IMR-90 (cell line): Measurements from ENCODE around the gene ARMC3. TPM values are rescaled to one million over a fixed set of nuclear protein-coding genes. Genes with fewer than 3 reads are reported as not detected.
A peak's percentile ranks its signal among the peaks of the same experiment; 100 is the strongest.

Source experiments
- ATAC-seq: fragments of 200-7000 bp; cut with Tn5 transposase; 2 replicates; pipeline ENCODE4 v1.9.1; 2020; ENCODE audit warnings: low read depth, mild to moderate bottlenecking, moderate library complexity
- BruUV-seq: library from RNA; stranded (reverse); fragments of 400-500 nt; replicated peaks from 2 replicates; lab custom pipeline; 2021; lab: Mats Ljungman, UMichigan
- CTCF ChIA-PET: fragments of 300-600 bp; formaldehyde crosslinking; extraction: SDS; loops from one replicate; lab custom pipeline; 2021; ENCODE audit warnings: antibody characterized with exemption; lab: Yijun Ruan, JAX
- POLR2A ChIA-PET: fragments of 300-600 bp; sonication (Branson Sonifier 250); formaldehyde crosslinking; loops from one replicate; lab custom pipeline; 2022; ENCODE audit warnings: antibody characterized with exemption; ENCODE audit not compliant: unreplicated experiment; lab: Charles Lee
- DNase-seq: peaks from one replicate; pipeline ENCODE4 v3.0.0; 2013
- H2AFZ ChIP-seq: replicated peaks from 2 replicates; pipeline ENCODE3; 2013; ENCODE audit warnings: low read length, mild to moderate bottlenecking; ENCODE audit not compliant: poor library complexity
- H2AK5ac ChIP-seq: 2 replicates; pipeline ENCODE4 v1.6.1; 2013; ENCODE audit warnings: low read depth, low read length, inconsistent platforms
- H2AK9ac ChIP-seq: replicated peaks from 2 replicates; pipeline ENCODE3; 2013; ENCODE audit warnings: mild to moderate bottlenecking, low read depth, low read length, moderate library complexity; ENCODE audit not compliant: poor library complexity
- H2BK120ac ChIP-seq: 2 replicates; pipeline ENCODE4 v1.6.1; 2013; ENCODE audit warnings: low read depth, low read length, inconsistent platforms
- H2BK15ac ChIP-seq: 3 replicates; pipeline ENCODE4 v1.6.1; 2013; ENCODE audit warnings: low read depth, low read length, inconsistent platforms
- H2BK20ac ChIP-seq: 2 replicates; pipeline ENCODE4 v1.6.1; 2013; ENCODE audit warnings: low read depth, mild to moderate bottlenecking, inconsistent platforms, low read length, moderate library complexity
- H2BK5ac ChIP-seq: 2 replicates; pipeline ENCODE4 v1.6.1; 2013; ENCODE audit warnings: mild to moderate bottlenecking, low read depth, low read length, inconsistent platforms; ENCODE audit not compliant: poor library complexity, severe bottlenecking
- H3K14ac ChIP-seq: replicated peaks from 2 replicates; pipeline ENCODE4 v1.6.1; 2013; ENCODE audit warnings: low read depth, low read length, inconsistent platforms
- H3K18ac ChIP-seq: 2 replicates; pipeline ENCODE4 v1.6.1; 2013; ENCODE audit warnings: low read depth, low read length, control low read depth
- H3K23ac ChIP-seq: 2 replicates; pipeline ENCODE4 v1.6.1; 2013; ENCODE audit warnings: low read depth, low read length, inconsistent platforms
- H3K27ac ChIP-seq: 2 replicates; pipeline ENCODE4 v1.5.1; 2013; ENCODE audit warnings: mild to moderate bottlenecking, control low read depth, low read length; ENCODE audit not compliant: insufficient read depth
- H3K27me3 ChIP-seq: 2 replicates; pipeline ENCODE4 v1.6.1; 2013; ENCODE audit warnings: low read length; ENCODE audit not compliant: control insufficient read depth, insufficient read depth
- H3K36me3 ChIP-seq: 2 replicates; pipeline ENCODE4 v1.6.1; 2013; ENCODE audit warnings: low read length, mixed read lengths; ENCODE audit not compliant: control insufficient read depth, insufficient read depth
- H3K4ac ChIP-seq: 2 replicates; pipeline ENCODE4 v1.6.1; 2013; ENCODE audit warnings: low read depth, low read length, inconsistent platforms
- H3K4me1 ChIP-seq: 2 replicates; pipeline ENCODE4 v1.6.1; 2013; ENCODE audit warnings: low read length, mixed read lengths; ENCODE audit not compliant: control insufficient read depth, insufficient read depth
- H3K4me2 ChIP-seq: 2 replicates; pipeline ENCODE4 v1.6.1; 2013; ENCODE audit warnings: low read depth, mild to moderate bottlenecking, control low read depth, low read length, moderate library complexity
- H3K4me3 ChIP-seq: 2 replicates; pipeline ENCODE4 v1.5.1; 2013; ENCODE audit warnings: low read depth, mild to moderate bottlenecking, control low read depth, low read length, moderate library complexity; ENCODE audit not compliant: insufficient read depth
- H3K56ac ChIP-seq: 2 replicates; pipeline ENCODE4 v1.6.1; 2013; ENCODE audit warnings: low read length, inconsistent platforms; ENCODE audit not compliant: insufficient read depth; ENCODE audit errors: extremely low read depth
- H3K79me1 ChIP-seq, 2 experiments: 2 replicates each; pipeline ENCODE4 v1.6.1; 2013; ENCODE audit warnings: low read length in 2 of 2, inconsistent platforms in 1 of 2, low read depth in 1 of 2
- H3K9ac ChIP-seq: 2 replicates; pipeline ENCODE4 v1.6.1; 2013; ENCODE audit warnings: low read depth, low read length, control low read depth
- H3K9me1 ChIP-seq: 2 replicates; pipeline ENCODE4 v1.6.1; 2013; ENCODE audit warnings: low read length, inconsistent platforms; ENCODE audit not compliant: insufficient read depth
- H3K9me3 ChIP-seq: 2 replicates; pipeline ENCODE4 v1.6.1; 2013; ENCODE audit warnings: low read length; ENCODE audit not compliant: control insufficient read depth, insufficient read depth
- H4K20me1 ChIP-seq: 2 replicates; pipeline ENCODE4 v1.6.1; 2013; ENCODE audit warnings: low read length, inconsistent platforms; ENCODE audit not compliant: insufficient read depth
- H4K5ac ChIP-seq: 2 replicates; pipeline ENCODE4 v1.6.1; 2013; ENCODE audit warnings: mild to moderate bottlenecking, low read depth, low read length, control low read depth
- H4K8ac ChIP-seq, 2 experiments: 2 replicates each; pipeline ENCODE4 v1.6.1; 2013; ENCODE audit warnings: low read depth in 2 of 2, low read length in 2 of 2, control low read depth in 1 of 2, inconsistent platforms in 1 of 2
- H4K91ac ChIP-seq: 2 replicates; pipeline ENCODE4 v1.6.1; 2013; ENCODE audit warnings: low read depth, low read length, inconsistent platforms; ENCODE audit not compliant: insufficient read depth
- FOS ChIP-seq: fragments of 150-350 bp; IDR thresholded peaks from 2 replicates; pipeline ENCODE4 v1.6.1; 2016; ENCODE audit warnings: low read depth, low read length
- NFE2L2 ChIP-seq: fragments of 150-350 bp; IDR thresholded peaks from 2 replicates; pipeline ENCODE4 v1.6.1; 2016; ENCODE audit warnings: low read depth, mild to moderate bottlenecking, low read length
- WGBS, 2 experiments: methylation state at CpG; one replicate each; pipeline versions ENCODE4 v1.1.5 to v1.1.7; 2013; ENCODE audit warnings: missing lambda C conversion rate in 2 of 2; ENCODE audit not compliant: insufficient read length in 1 of 2; ENCODE audit errors: extremely low coverage in 2 of 2; 5-methylcytosine and 5-hydroxymethylcytosine counted together
- dilution Hi-C: fragments of 300-500 bp; cut with HindIII; formaldehyde crosslinking; loops from one replicate; pipeline ENCODE4 v1.14.3; 2018; ENCODE audit warnings: low sequenced_read_pairs; ENCODE audit not compliant: unreplicated experiment
- in situ Hi-C: fragments of 300-500 bp; cut with MboI; formaldehyde crosslinking; loops from 3 replicates; pipeline ENCODE4 v1.14.3; 2019; ENCODE audit warnings: low sequenced_read_pairs, inconsistent platforms, mixed read lengths
- intact Hi-C: fragments of 100-400 bp; cut with micrococcal nuclease; formaldehyde crosslinking; loops from 2 replicates; pipeline ENCODE4 v1.10.0; 2022
- polyA plus RNA-seq, 3 experiments: library from polyadenylated mRNA; depleted of rRNA; stranded (reverse); fragments of >200 nt; gene quantifications; 2 replicates each; pipeline ENCODE4 v1.2.3, GENCODE V29; 2012; ENCODE audit warnings: low replicate concordance in 1 of 3
- total RNA-seq: library from RNA; depleted of rRNA; stranded (reverse); fragments of >200 nt; gene quantifications from 2 replicates; pipeline ENCODE4 v1.2.3, GENCODE V29; 2012

The ARMC3 gene
- total and polyA plus RNA-seq, 2 of the 4 experiments (the other 2 are of a cell fraction): not detected

DNA sequence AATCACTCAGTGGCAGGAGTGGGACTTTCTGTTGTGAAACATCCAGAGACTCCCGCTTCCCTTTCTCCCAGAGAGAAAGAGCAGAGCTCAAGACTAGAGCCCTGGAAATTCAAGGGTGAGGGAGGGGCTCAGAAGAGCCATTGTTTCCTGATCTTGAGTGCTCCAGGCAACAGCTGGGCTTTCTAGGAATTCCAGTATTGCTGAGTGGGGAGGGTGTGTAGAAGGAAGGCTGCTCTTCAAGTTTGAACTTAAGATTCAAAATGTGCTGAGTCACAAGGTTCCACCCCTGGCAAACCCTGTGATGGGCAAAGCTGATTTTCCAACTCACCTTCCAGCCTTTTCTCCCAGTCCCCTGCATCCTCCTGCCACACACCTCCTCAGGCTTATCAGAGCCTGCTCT lies 125.2 kb downstream of the ARMC3 start:
- no CpG with 5 or more reads among the region's 1 CpG for WGBS, 2 experiments
- ATAC-seq (no peak), DNase-seq (no peak)
- POLR2A ChIA-PET: no interaction called here
- Histone ChIP-seq H4K20me1 (no peaks in the 10 kb centered on the region), H2BK15ac (no peak overlapping the region), H3K27ac (no peak overlapping the region), H3K23ac (no peak overlapping the region), H4K5ac (no peak overlapping the region), H4K8ac (no peak overlapping the region), H2AK9ac (no peak overlapping the region), H3K4ac (no peak overlapping the region), H3K56ac (no peak overlapping the region), H3K79me1 (no peaks in the 10 kb centered on the region), H3K9me1 (no peaks in the 10 kb centered on the region), H3K4me3 (no peak overlapping the region), H2BK5ac (no peak overlapping the region), H3K4me1 (no peaks in the 10 kb centered on the region), H4K91ac (no peak overlapping the region), H3K4me2 (no peak overlapping the region), H2BK20ac (no peak overlapping the region), H2AFZ (no peak overlapping the region), H3K18ac (no peak overlapping the region), H3K27me3 (no peaks in the 10 kb centered on the region; the same call in 1 of the 2 replicates), H3K9me3 (no peaks in the 10 kb centered on the region), H3K9ac (no peak overlapping the region), H2AK5ac (no peak overlapping the region), H3K36me3 (no peaks in the 10 kb centered on the region), H3K14ac (no peak overlapping the region), H2BK120ac (no peak overlapping the region)
- in situ Hi-C loops (no loop called here), dilution Hi-C loops (no loop called here), intact Hi-C loops (no loop called here)
- no TSS peak for BruUV-seq
- TF ChIP-seq FOS (no peak), NFE2L2 (peak; percentile 76)
- CTCF ChIA-PET: no interaction called here
